Measurements from ENCODE around the gene CDKL5. TPM values are rescaled to one million over a fixed set of nuclear protein-coding genes. Genes with fewer than 3 reads are reported as not detected.

Gene CDKL5
- total RNA-seq, 6 experiments from 2014 or later = 5.6 to 5.9 (median 5.8) TPM

DNA sequence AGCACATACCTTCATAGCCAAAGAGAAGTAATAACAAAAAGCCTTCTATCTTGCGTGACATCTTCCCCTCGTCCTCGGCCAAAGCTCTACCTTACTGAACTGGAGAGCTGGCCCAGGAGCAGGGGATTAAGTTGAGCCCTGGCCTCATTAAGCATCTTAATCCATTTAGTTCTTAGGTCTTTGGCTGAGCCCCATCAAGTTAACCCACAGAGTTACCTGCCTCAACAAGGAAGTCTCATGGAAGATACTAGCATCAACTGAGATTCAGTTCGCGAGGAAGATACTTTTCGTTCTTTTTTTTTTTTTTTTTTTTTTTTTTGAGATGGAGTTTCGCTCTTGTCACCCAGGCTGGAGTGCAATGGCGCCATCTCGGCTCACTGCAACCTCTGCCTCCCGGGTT, 246.6 kb downstream of the CDKL5 start, which contains the start of gene RS1:
TSS of gene RS1 (minus strand) at position 101 of the 400 bp plus-strand sequence. CDS start at position 61, 40 bp downstream.
- H3K9me3 Mint-ChIP-seq = no peaks in the 10 kb centered on the region
- TF ChIP-seq, protein P1, sequence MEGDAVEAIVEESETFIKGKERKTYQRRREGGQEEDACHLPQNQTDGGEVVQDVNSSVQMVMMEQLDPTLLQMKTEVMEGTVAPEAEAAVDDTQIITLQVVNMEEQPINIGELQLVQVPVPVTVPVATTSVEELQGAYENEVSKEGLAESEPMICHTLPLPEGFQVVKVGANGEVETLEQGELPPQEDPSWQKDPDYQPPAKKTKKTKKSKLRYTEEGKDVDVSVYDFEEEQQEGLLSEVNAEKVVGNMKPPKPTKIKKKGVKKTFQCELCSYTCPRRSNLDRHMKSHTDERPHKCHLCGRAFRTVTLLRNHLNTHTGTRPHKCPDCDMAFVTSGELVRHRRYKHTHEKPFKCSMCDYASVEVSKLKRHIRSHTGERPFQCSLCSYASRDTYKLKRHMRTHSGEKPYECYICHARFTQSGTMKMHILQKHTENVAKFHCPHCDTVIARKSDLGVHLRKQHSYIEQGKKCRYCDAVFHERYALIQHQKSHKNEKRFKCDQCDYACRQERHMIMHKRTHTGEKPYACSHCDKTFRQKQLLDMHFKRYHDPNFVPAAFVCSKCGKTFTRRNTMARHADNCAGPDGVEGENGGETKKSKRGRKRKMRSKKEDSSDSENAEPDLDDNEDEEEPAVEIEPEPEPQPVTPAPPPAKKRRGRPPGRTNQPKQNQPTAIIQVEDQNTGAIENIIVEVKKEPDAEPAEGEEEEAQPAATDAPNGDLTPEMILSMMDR (IDR thresholded peaks at IDR 0.05) = no peak
- H3K36me3 Mint-ChIP-seq (ENCODE audit: low read depth) = no peaks in the 10 kb centered on the region
- peaks cover 5% of the 10 kb centered on the region for H3K27me3 Mint-ChIP-seq (ENCODE audit: insufficient read depth)
- peaks cover 6% of the 10 kb centered on the region; the same call in 1 of the 2 replicates for H3K4me1 Mint-ChIP-seq (ENCODE audit: low read depth)
- H3K4me3 Mint-ChIP-seq = no peak within 1 kb of the TSS
- no peak within 1 kb of the TSS for H3K27ac Mint-ChIP-seq
- DNase-seq = no peak

DNA sequence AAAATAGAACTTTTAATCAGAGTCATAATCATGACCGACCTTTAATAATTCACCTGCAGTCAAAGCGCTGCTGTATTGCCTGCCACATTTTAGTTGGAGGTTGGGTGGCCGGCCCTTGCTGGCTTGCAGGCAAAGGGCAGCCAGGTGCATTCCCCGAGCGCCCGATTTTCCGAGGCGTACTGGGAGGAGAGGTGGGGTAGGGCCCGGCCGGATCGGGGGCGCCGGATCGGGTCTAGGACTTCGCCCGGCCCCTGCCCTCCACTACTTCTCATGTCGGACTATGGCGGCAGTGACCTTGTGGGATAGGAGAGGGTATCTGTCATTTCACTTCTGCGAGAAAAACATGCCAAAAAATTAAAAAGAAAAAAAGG, 249.0 kb downstream of the CDKL5 start:
- Mint-ChIP-seq H3K36me3 (ENCODE audit: low read depth) (no peaks in the 10 kb centered on the region), H3K9me3 (no peaks in the 10 kb centered on the region), H3K4me1 (ENCODE audit: low read depth) (no peaks in the 10 kb centered on the region), H3K27me3 (ENCODE audit: insufficient read depth) (peaks cover 8% of the 10 kb centered on the region), H3K27ac (no peak overlapping the region), H3K4me3 (peak overlapping the region; percentile 81)
- no peak for DNase-seq
- TF ChIP-seq, protein P1 (IDR thresholded peaks at IDR 0.05) = no peak

DNA sequence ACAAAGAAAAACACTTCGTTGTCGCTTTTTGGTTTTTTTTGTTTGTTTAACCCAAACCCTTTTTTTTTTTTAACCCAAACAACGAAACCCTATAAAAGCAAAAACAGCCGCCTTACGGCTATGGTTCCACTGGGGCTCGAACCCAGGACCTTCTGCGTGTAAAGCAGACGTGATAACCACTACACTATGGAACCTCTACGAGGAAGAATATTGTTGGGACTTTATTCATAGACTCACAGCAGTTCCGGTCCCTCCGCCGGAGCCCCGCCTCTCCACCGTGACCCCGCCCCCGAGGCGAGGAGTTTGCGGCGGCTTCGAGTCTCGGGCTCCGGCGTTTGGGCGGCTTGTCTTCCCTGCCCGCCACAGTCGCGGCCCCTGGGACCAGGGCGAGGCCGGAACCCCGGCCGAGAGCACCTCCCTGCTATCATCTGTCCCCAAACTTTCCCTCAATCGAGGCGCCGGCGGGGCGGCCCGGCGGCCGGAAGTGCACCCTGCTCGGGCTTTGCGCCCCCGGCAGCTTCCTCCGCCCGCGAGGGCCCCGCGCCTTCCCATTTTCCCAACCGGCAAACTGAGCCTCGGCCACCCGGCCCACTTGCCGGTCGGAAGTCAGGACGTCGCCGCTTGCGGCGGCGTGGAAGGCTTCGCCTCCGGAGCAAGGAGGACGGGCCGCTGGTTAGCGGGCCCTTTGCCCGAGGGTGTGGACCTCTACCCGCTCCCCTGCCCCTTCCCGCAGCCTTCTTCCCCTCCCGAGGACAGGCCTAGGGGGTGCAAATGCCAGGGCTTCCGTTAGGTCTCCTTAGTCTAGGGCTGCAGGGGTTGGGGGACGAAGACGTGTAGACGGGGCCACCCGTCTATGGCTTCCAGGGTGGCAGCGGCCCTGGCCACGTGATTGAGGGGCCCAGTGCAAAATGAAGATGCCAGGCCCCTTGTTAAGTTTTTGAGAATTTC, 249.7 kb downstream of the CDKL5 start:
- TF ChIP-seq, protein P1 (IDR thresholded peaks at IDR 0.05) = no peak
- H3K4me3 Mint-ChIP-seq = peak overlapping the region; percentile 81
- 0 out of 2 replicates have a peak overlapping the region, but pooled peaks have one; percentile 13 for H3K27ac Mint-ChIP-seq
- no peaks in the 10 kb centered on the region for H3K36me3 Mint-ChIP-seq (ENCODE audit: low read depth)
- H3K4me1 Mint-ChIP-seq (ENCODE audit: low read depth) = no peaks in the 10 kb centered on the region
- DNase-seq = peak; percentile 55
- no peaks in the 10 kb centered on the region for H3K9me3 Mint-ChIP-seq
- H3K27me3 Mint-ChIP-seq (ENCODE audit: insufficient read depth) = peaks cover 8% of the 10 kb centered on the region

DNA sequence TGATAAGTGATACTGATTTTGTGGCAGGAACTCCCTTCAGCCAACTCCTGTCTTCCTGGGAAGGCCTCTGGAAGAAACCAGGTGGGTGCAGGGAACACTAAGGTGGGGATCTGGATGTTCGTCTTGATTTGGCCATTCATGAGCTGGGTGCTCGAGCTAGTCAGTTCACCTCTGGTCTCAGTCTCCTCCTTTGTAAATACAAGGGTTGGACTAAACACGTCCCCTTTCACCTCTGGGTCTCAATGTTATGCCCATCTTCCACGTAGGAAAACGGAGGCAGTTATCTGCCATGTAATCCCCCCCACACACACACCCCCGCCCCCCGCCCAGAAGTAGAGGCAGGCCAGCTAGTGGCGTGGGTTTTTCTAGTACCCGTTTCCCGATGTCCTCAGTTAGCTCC, 250.6 kb downstream of the CDKL5 start:
- Mint-ChIP-seq H3K27me3 (ENCODE audit: insufficient read depth) (peaks cover 6% of the 10 kb centered on the region), H3K27ac (no peak overlapping the region), H3K4me3 (no peak overlapping the region), H3K36me3 (ENCODE audit: low read depth) (no peaks in the 10 kb centered on the region), H3K4me1 (ENCODE audit: low read depth) (no peaks in the 10 kb centered on the region), H3K9me3 (no peaks in the 10 kb centered on the region)
- TF ChIP-seq, protein P1 (IDR thresholded peaks at IDR 0.05) = no peak
- DNase-seq = no peak

DNA sequence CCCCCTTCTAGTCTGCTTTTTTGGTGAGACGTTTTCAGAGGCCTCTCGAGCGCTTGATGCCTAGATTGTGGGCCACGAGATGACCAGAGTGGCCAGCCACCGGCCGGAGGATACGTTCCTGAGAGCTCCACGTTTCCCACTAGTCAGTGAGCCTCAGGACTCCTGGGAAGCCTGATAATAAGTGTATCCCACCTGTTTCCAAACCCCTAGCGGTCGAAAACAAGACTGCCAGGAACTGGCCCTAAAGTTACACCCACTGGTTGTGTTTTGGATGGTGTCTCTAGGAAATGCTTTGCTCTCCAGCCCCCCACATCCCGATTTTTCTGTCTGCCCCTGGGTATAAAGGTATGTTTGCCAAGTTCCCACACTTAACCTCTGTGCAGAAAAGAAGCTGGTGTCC, 251.1 kb downstream of the CDKL5 start:
- TF ChIP-seq, protein P1 (IDR thresholded peaks at IDR 0.05) = no peak
- Mint-ChIP-seq H3K27ac (no peak overlapping the region), H3K4me3 (no peak overlapping the region), H3K36me3 (ENCODE audit: low read depth) (no peaks in the 10 kb centered on the region), H3K9me3 (no peaks in the 10 kb centered on the region), H3K27me3 (ENCODE audit: insufficient read depth) (peaks cover 6% of the 10 kb centered on the region), H3K4me1 (ENCODE audit: low read depth) (no peaks in the 10 kb centered on the region)
- no peak for DNase-seq
